NCI-H1092 treated with DMSO at 0.1 percent for 48 hours (cell line): ENCODE measurements around the gene RNF130.

ENCODE experiments used
- DNase-seq: peaks from one replicate; lab custom pipeline; 2025; lab: John Stamatoyannopoulos, UW

RNF130 gene

GRCh38 chr5:179916523-179916922, 155.0 kb downstream of the RNF130 start:
- no peak for DNase-seq

GRCh38 chr5:179915406-179915935, 156.1 kb downstream of the RNF130 start:
- DNase-seq: no peak

GRCh38 chr5:179914032-179914755, 157.4 kb downstream of the RNF130 start:
- no peak for DNase-seq

GRCh38 chr5:179913461-179913860, 158.1 kb downstream of the RNF130 start:
- DNase-seq: no peak

GRCh38 chr5:179912951-179913350, 158.6 kb downstream of the RNF130 start:
- DNase-seq: no peak

GRCh38 chr5:179912386-179912785, 159.2 kb downstream of the RNF130 start:
- DNase-seq: no peak

GRCh38 chr5:179909224-179909623, 162.3 kb downstream of the RNF130 start:
- no peak for DNase-seq

GRCh38 chr5:179908528-179908927, 163.0 kb downstream of the RNF130 start:
- DNase-seq: no peak

- peak; percentile 26 for DNase-seq
Observed at GRCh38 chr5:179907556-179908324, 163.8 kb downstream of the RNF130 start, which contains the start of gene TBC1D9B. Gene TBC1D9B (minus strand): TSS chr5:179907897. CDS start chr5:179907821, 76 bp downstream.

GRCh38 chr5:179906795-179907555, 164.6 kb downstream of the RNF130 start:
- DNase-seq: no peak

GRCh38 chr5:179906294-179906794, 165.2 kb downstream of the RNF130 start:
- DNase-seq: no peak

GRCh38 chr5:179905161-179905560, 166.4 kb downstream of the RNF130 start:
- DNase-seq: no peak
